ENCODE results near the gene CACNA1S.

Gene CACNA1S

DNA sequence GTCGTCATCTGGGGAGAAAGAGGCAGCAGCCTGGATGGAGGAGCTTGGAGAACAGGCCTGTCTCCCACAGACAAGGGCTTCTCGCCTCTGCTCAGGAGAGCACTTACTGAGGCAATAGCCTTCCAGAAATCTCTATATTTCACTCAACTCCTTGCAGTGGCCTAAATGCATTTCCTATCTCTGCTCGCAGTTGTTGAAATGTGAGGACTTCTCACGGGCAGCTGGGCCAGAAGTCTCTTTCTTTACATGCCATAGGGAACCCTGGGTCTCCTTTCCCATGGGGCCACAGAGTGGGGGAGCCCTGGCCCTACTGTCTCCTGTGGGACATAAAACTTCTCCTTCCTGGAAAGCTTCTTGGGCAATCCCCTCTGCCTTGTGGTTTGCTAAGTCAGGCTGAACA lies 45.2 kb downstream of the CACNA1S start:
- H3K27me3 ChIP-seq (replicated peaks; ENCODE audit: control insufficient read depth, insufficient read depth, low read length, poor library complexity, severe bottlenecking), result peaks cover 3% of the 10 kb centered on the region
- no peaks in the 10 kb centered on the region for H3K36me3 ChIP-seq (ENCODE audit: control insufficient read depth, insufficient read depth, low read length)
- no peaks in the 10 kb centered on the region for H3K4me1 ChIP-seq (ENCODE audit: control insufficient read depth, insufficient read depth, low read length, poor library complexity, severe bottlenecking)
- H3K4me3 ChIP-seq (ENCODE audit: insufficient read depth, low read depth, low read length, poor library complexity, severe bottlenecking), result no peak overlapping the region
- no peak for DNase-seq
- H3K27ac ChIP-seq (ENCODE audit: insufficient read depth, low read length, poor library complexity, severe bottlenecking), result no peak overlapping the region
- H3K9me3 ChIP-seq (ENCODE audit: control insufficient read depth, low read length), result no peaks in the 10 kb centered on the region

DNA sequence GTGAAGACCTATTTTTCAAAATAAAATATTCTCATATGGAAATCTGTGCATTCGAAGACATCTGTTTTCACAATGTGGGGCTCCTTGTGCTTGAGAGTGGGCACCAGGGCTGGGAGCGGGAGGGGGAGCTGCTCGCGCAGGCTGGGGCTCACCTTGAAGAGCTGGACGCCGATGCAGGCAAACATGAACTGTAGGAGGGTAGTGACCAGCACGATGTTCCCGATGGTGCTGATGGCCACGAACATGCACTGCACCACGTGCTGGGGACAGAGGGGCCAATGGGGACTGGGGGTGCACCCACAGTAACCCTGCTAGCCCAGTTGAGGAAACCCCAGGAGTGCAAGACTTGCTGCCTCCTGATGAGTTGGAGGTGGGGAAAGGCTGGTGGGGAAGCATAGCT lies 46.5 kb downstream of the CACNA1S start:
- no peak for DNase-seq
- Histone ChIP-seq H3K27ac (ENCODE audit: insufficient read depth, low read length, poor library complexity, severe bottlenecking) (no peak overlapping the region), H3K9me3 (ENCODE audit: control insufficient read depth, low read length) (no peaks in the 10 kb centered on the region), H3K4me1 (ENCODE audit: control insufficient read depth, insufficient read depth, low read length, poor library complexity, severe bottlenecking) (no peaks in the 10 kb centered on the region), H3K36me3 (ENCODE audit: control insufficient read depth, insufficient read depth, low read length) (no peaks in the 10 kb centered on the region), H3K4me3 (ENCODE audit: insufficient read depth, low read depth, low read length, poor library complexity, severe bottlenecking) (no peak overlapping the region), H3K27me3 (replicated peaks; ENCODE audit: control insufficient read depth, insufficient read depth, low read length, poor library complexity, severe bottlenecking) (peaks cover 3% of the 10 kb centered on the region)

DNA sequence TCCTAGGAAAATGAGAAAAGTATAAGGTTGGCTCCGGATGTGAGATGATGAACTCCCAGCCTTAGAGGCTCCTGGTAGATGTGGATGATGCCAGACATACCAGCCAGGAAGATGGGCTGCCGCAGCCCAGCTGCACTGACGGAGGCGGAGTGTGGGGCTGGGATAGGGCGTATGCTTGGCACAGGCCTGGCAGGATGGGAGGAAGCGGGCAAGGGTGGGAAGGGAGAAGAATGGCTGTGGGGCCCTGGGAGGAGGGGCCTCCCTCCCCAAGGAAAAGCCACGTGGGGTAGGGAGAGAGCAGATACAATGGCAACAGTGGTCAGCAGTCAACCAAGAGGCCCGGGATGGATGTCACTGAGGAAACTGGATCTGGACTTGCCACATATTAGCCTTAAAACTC lies 47.4 kb downstream of the CACNA1S start:
- no peaks in the 10 kb centered on the region for H3K4me1 ChIP-seq (ENCODE audit: control insufficient read depth, insufficient read depth, low read length, poor library complexity, severe bottlenecking)
- no peak for DNase-seq
- no peaks in the 10 kb centered on the region for H3K36me3 ChIP-seq (ENCODE audit: control insufficient read depth, insufficient read depth, low read length)
- H3K9me3 ChIP-seq (ENCODE audit: control insufficient read depth, low read length), result no peaks in the 10 kb centered on the region
- H3K4me3 ChIP-seq (ENCODE audit: insufficient read depth, low read depth, low read length, poor library complexity, severe bottlenecking), result no peak overlapping the region
- no peaks in the 10 kb centered on the region for H3K27me3 ChIP-seq (replicated peaks; ENCODE audit: control insufficient read depth, insufficient read depth, low read length, poor library complexity, severe bottlenecking)
- H3K27ac ChIP-seq (ENCODE audit: insufficient read depth, low read length, poor library complexity, severe bottlenecking), result no peak overlapping the region

DNA sequence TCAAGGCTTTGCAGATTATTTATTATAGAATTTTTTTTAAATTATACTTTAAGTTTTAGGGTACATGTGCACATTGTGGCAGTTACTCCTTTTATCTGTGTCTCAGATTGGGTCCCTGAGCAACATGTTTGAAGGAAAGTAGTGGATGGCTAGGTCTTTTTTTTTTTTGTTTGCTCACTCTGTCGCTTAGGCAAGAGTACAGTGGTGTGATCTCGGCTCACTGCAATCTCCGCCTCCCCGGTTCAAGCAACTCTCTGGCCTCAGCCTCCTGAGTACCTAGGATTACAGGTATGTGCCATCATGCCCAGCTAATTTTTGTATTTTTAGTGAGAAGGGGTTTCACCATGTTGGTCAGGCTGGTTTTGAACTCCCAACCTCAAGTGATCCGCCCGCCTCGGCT lies 49.1 kb downstream of the CACNA1S start:
- Histone ChIP-seq H3K36me3 (ENCODE audit: control insufficient read depth, insufficient read depth, low read length) (no peaks in the 10 kb centered on the region), H3K9me3 (ENCODE audit: control insufficient read depth, low read length) (no peaks in the 10 kb centered on the region), H3K4me3 (ENCODE audit: insufficient read depth, low read depth, low read length, poor library complexity, severe bottlenecking) (no peak overlapping the region), H3K4me1 (ENCODE audit: control insufficient read depth, insufficient read depth, low read length, poor library complexity, severe bottlenecking) (no peaks in the 10 kb centered on the region), H3K27ac (ENCODE audit: insufficient read depth, low read length, poor library complexity, severe bottlenecking) (no peak overlapping the region), H3K27me3 (replicated peaks; ENCODE audit: control insufficient read depth, insufficient read depth, low read length, poor library complexity, severe bottlenecking) (no peaks in the 10 kb centered on the region)
- no peak for DNase-seq

DNA sequence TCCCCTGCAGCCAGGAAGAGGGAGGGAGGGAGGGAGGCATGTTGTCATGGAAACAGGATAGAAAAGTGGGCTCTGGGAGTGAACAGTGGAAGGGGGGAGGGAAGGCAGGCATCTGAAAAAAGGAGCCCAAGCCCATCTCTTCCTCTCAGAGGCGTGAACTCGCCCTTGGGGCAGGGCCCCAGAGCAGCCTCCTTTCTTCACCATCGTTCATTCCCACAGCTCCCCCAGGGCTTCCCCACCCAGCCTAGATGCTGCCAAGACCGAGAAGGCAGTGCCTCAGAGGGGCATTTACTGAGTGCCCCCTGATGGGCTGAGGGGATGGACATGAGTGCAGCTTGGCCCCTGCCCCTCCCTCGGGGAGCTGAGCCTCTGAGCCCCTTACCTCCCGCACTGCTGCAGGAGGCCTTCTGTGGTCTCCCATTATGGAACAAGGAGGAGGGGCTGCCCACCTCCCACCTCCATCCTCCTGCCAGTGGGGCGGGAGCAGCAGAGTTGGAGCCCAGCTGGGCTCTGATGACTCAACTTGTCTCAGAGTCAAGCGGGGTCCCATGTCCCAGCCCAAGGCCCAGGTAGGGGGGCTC lies 49.6 kb downstream of the CACNA1S start:
- no peaks in the 10 kb centered on the region for H3K9me3 ChIP-seq (ENCODE audit: control insufficient read depth, low read length)
- H3K4me3 ChIP-seq (ENCODE audit: insufficient read depth, low read depth, low read length, poor library complexity, severe bottlenecking), result no peak overlapping the region
- H3K27ac ChIP-seq (ENCODE audit: insufficient read depth, low read length, poor library complexity, severe bottlenecking), result no peak overlapping the region
- no peaks in the 10 kb centered on the region for H3K27me3 ChIP-seq (replicated peaks; ENCODE audit: control insufficient read depth, insufficient read depth, low read length, poor library complexity, severe bottlenecking)
- no peaks in the 10 kb centered on the region for H3K4me1 ChIP-seq (ENCODE audit: control insufficient read depth, insufficient read depth, low read length, poor library complexity, severe bottlenecking)
- DNase-seq, result no peak
- no peaks in the 10 kb centered on the region for H3K36me3 ChIP-seq (ENCODE audit: control insufficient read depth, insufficient read depth, low read length)

DNA sequence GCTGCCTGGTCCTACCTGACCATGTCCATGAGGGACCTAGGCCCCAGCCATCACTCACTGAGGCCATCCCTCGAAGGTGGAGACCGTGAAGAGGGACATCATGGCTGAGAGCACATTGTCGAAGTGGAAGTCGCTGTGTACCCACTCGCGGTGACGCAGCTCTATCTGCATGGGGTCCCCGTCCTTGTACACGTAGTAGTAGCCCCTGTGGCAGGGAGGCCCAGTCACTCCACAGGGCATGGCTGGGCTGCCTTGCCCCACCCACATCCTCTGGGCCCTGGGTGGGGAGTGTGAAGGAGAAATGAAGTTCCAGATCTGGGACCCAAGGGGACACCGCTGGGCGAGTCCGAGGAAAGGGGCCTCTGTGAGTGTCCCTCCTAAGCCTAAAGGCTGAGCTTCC lies 50.3 kb downstream of the CACNA1S start:
- no peaks in the 10 kb centered on the region for H3K4me1 ChIP-seq (ENCODE audit: control insufficient read depth, insufficient read depth, low read length, poor library complexity, severe bottlenecking)
- DNase-seq, result no peak
- no peaks in the 10 kb centered on the region for H3K36me3 ChIP-seq (ENCODE audit: control insufficient read depth, insufficient read depth, low read length)
- no peak overlapping the region for H3K27ac ChIP-seq (ENCODE audit: insufficient read depth, low read length, poor library complexity, severe bottlenecking)
- no peak overlapping the region for H3K4me3 ChIP-seq (ENCODE audit: insufficient read depth, low read depth, low read length, poor library complexity, severe bottlenecking)
- H3K27me3 ChIP-seq (replicated peaks; ENCODE audit: control insufficient read depth, insufficient read depth, low read length, poor library complexity, severe bottlenecking), result no peaks in the 10 kb centered on the region
- H3K9me3 ChIP-seq (ENCODE audit: control insufficient read depth, low read length), result no peaks in the 10 kb centered on the region

DNA sequence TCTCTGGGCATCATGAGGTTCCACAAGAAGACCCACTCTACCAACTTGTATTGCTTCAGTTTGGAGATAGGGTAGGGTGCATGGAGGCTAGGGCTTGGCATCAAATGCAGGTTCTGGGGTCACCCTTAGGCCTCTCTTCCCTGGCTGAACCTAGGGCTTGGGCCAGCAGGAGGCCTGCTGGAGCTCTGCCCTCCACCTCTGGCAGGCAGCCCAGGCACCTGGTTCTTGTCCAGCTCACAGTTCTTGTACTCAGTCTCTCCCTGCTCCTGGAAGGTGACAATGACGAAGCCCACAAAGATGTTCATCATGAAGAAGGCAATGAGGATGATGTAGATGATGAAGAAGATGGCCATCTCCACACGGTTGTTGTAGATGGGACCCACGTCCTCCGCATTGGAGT lies 51.2 kb downstream of the CACNA1S start:
- Histone ChIP-seq H3K4me3 (ENCODE audit: insufficient read depth, low read depth, low read length, poor library complexity, severe bottlenecking) (no peak overlapping the region), H3K9me3 (ENCODE audit: control insufficient read depth, low read length) (no peaks in the 10 kb centered on the region), H3K4me1 (ENCODE audit: control insufficient read depth, insufficient read depth, low read length, poor library complexity, severe bottlenecking) (no peaks in the 10 kb centered on the region), H3K27ac (ENCODE audit: insufficient read depth, low read length, poor library complexity, severe bottlenecking) (no peak overlapping the region), H3K36me3 (ENCODE audit: control insufficient read depth, insufficient read depth, low read length) (no peaks in the 10 kb centered on the region), H3K27me3 (replicated peaks; ENCODE audit: control insufficient read depth, insufficient read depth, low read length, poor library complexity, severe bottlenecking) (no peaks in the 10 kb centered on the region)
- DNase-seq, result no peak

DNA sequence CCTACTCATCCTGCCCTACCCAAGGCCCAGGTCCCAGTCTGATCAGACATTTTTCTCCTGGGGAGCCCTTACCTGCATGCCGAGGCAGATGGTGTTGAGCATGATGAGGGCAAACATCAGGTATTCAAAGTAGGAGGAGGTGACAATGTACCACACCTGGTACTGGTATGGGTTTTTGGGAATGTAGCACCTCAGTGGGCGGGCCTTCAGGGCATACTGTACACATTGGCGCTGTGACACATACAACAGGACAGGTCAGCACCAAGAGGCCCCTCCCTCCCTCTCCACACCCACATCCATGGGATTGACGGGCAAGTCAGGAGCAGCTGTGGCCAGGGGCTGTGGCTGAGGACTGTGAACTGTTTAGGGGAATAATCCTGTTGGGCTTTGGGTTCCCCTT lies 51.6 kb downstream of the CACNA1S start:
- H3K27ac ChIP-seq (ENCODE audit: insufficient read depth, low read length, poor library complexity, severe bottlenecking), result no peak overlapping the region
- H3K4me3 ChIP-seq (ENCODE audit: insufficient read depth, low read depth, low read length, poor library complexity, severe bottlenecking), result no peak overlapping the region
- DNase-seq, result no peak
- H3K4me1 ChIP-seq (ENCODE audit: control insufficient read depth, insufficient read depth, low read length, poor library complexity, severe bottlenecking), result no peaks in the 10 kb centered on the region
- no peaks in the 10 kb centered on the region for H3K27me3 ChIP-seq (replicated peaks; ENCODE audit: control insufficient read depth, insufficient read depth, low read length, poor library complexity, severe bottlenecking)
- no peaks in the 10 kb centered on the region for H3K9me3 ChIP-seq (ENCODE audit: control insufficient read depth, low read length)
- no peaks in the 10 kb centered on the region for H3K36me3 ChIP-seq (ENCODE audit: control insufficient read depth, insufficient read depth, low read length)

DNA sequence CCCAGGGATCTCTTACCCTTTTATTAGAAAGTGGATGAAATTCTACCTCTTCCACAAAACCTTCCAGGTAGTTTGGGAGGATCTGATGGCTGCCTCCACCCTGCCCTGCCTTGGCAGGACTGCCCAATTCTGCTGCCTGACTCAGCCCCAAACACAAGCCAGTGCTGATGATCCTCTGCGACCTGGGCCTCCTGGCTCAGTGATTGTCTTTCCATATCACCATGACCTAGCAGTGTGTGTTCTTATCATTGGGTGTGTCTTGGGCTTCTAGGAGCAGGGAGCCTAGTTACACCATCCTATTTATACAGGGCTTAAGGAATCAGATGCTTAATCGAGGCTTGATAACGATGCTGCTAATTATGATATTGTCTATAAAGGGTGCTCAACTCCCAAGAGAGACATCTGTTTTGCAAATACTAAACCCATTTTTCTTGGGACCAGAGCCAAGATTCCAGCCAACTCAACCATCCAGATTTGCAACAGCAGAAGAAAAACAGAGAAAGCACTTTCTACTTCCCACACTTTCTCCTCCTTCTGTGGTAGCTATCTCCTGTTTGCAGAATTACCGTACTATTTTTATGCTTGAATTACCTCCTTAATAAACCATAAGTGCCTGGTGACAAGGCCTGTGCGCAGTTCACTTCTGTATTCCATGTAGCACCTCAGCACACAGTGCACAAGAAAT lies 52.2 kb downstream of the CACNA1S start:
- H3K27me3 ChIP-seq (replicated peaks; ENCODE audit: control insufficient read depth, insufficient read depth, low read length, poor library complexity, severe bottlenecking), result no peaks in the 10 kb centered on the region
- H3K4me3 ChIP-seq (ENCODE audit: insufficient read depth, low read depth, low read length, poor library complexity, severe bottlenecking), result no peak overlapping the region
- H3K36me3 ChIP-seq (ENCODE audit: control insufficient read depth, insufficient read depth, low read length), result no peaks in the 10 kb centered on the region
- no peak overlapping the region for H3K27ac ChIP-seq (ENCODE audit: insufficient read depth, low read length, poor library complexity, severe bottlenecking)
- DNase-seq, result no peak
- H3K4me1 ChIP-seq (ENCODE audit: control insufficient read depth, insufficient read depth, low read length, poor library complexity, severe bottlenecking), result no peaks in the 10 kb centered on the region
- H3K9me3 ChIP-seq (ENCODE audit: control insufficient read depth, low read length), result no peaks in the 10 kb centered on the region

DNA sequence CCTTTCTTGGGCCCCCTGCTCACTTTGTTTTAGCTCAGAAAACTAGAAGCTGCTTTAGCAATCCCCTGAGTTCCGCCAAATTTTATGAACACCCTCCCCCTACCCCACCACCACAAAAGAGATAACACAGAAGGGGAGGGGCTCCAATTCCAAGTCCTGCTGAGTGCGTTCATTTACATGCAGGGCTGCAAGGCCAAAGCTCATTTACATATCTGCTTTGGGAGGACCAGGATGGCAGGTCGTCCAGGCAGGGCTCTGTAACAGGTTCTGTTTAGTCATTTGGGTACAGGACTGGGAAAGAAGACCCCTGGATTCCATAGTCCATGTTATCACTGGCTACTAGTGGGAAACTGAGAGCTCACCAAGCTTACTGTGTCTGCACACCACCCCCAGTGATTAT lies 52.8 kb downstream of the CACNA1S start:
- H3K27me3 ChIP-seq (replicated peaks; ENCODE audit: control insufficient read depth, insufficient read depth, low read length, poor library complexity, severe bottlenecking), result no peaks in the 10 kb centered on the region
- no peaks in the 10 kb centered on the region for H3K4me1 ChIP-seq (ENCODE audit: control insufficient read depth, insufficient read depth, low read length, poor library complexity, severe bottlenecking)
- no peaks in the 10 kb centered on the region for H3K36me3 ChIP-seq (ENCODE audit: control insufficient read depth, insufficient read depth, low read length)
- no peaks in the 10 kb centered on the region for H3K9me3 ChIP-seq (ENCODE audit: control insufficient read depth, low read length)
- no peak overlapping the region for H3K27ac ChIP-seq (ENCODE audit: insufficient read depth, low read length, poor library complexity, severe bottlenecking)
- H3K4me3 ChIP-seq (ENCODE audit: insufficient read depth, low read depth, low read length, poor library complexity, severe bottlenecking), result no peak overlapping the region
- DNase-seq, result no peak
